HG03196 (cell line): Measurements from ENCODE around the gene SPG11.
"Not testable (repeated sequence)": the region's sequence is repeated elsewhere in the genome, so short reads cannot be mapped to it uniquely, and the experiment has no call there.

Experiments
- ATAC-seq: cut with Tn5 transposase; IDR thresholded peaks from one replicate; pipeline ENCODE4 v1.9.1; 2021; ENCODE audit not compliant: unreplicated experiment

Gene SPG11

GRCh38 chr15:44675911-44676310, 12.4 kb upstream of the SPG11 start:
- ATAC-seq, result no peak

- ATAC-seq, result no peak
These were observed 10.2 kb upstream of the SPG11 start for GRCh38 chr15:44673639-44674038.

- no peak for ATAC-seq
These were observed 6.9 kb upstream of the SPG11 start for GRCh38 chr15:44670087-44670950.

- ATAC-seq, result no peak
These were observed 5.5 kb upstream of the SPG11 start for GRCh38 chr15:44668921-44669320.

- no peak for ATAC-seq
These were observed 3.5 kb upstream of the SPG11 start for GRCh38 chr15:44667039-44667360.

GRCh38 chr15:44666210-44667038, 3.0 kb upstream of the SPG11 start:
- ATAC-seq, result no peak

- peak; percentile 55 for ATAC-seq
These were observed 718 bp downstream of the SPG11 start for GRCh38 chr15:44662478-44663409.

GRCh38 chr15:44661576-44661975, 1.9 kb downstream of the SPG11 start:
- no peak for ATAC-seq

- ATAC-seq, result no peak
These were observed 4.4 kb downstream of the SPG11 start for GRCh38 chr15:44659056-44659455.

- no peak for ATAC-seq
These were observed 6.1 kb downstream of the SPG11 start for GRCh38 chr15:44657378-44657777.

- ATAC-seq, result no peak
These were observed 6.5 kb downstream of the SPG11 start for GRCh38 chr15:44656913-44657312.

- no peak for ATAC-seq
These were observed 7.2 kb downstream of the SPG11 start for GRCh38 chr15:44656298-44656697.

- no peak for ATAC-seq
These were observed 8.6 kb downstream of the SPG11 start for GRCh38 chr15:44654858-44655257.

- ATAC-seq, result no peak
These were observed 15.8 kb downstream of the SPG11 start for GRCh38 chr15:44647637-44648036.

GRCh38 chr15:44647036-44647435, 16.4 kb downstream of the SPG11 start:
- ATAC-seq, result no peak

GRCh38 chr15:44646460-44646859, 17.0 kb downstream of the SPG11 start:
- ATAC-seq, result no peak

- ATAC-seq, result no peak
These were observed 21.8 kb downstream of the SPG11 start for GRCh38 chr15:44641651-44642050.

- no peak for ATAC-seq
These were observed 26.5 kb downstream of the SPG11 start for GRCh38 chr15:44636976-44637375.

- no peak for ATAC-seq
These were observed 29.9 kb downstream of the SPG11 start for GRCh38 chr15:44633603-44634002.

- not testable (repeated sequence) for ATAC-seq
These were observed 38.2 kb downstream of the SPG11 start for GRCh38 chr15:44625286-44625685.

- no peak for ATAC-seq
These were observed 40.3 kb downstream of the SPG11 start for GRCh38 chr15:44623178-44623577.
